ENCODE results near the gene UBE2V1. TPM values are rescaled to one million over a fixed set of nuclear protein-coding genes. Genes with fewer than 3 reads are reported as not detected.

UBE2V1 gene
- total RNA-seq, 1 donor from 2014 or later = 149 TPM

DNA sequence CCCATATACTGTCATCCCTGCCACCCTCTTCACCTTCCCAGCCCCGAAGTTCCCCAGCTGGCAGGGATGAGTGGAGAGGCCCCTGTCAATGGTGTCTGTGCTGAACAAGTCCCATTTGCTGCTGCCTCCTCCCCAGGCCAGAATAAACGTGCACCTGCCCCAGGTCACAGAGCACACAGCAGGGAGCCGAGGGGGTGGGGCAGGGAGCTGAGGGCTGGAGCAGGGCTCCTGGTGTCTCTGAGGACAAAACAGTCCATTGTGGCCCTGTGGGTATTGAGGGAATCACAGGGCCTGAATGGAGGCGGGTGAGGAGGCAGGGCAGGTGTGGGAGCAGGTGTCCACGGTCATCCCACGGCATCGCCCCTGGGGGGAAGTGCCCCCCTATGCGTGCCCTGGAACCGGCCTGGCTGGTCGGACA, 74.4 kb downstream of the UBE2V1 start:
- no peak for DNase-seq
- TF ChIP-seq, protein P1, sequence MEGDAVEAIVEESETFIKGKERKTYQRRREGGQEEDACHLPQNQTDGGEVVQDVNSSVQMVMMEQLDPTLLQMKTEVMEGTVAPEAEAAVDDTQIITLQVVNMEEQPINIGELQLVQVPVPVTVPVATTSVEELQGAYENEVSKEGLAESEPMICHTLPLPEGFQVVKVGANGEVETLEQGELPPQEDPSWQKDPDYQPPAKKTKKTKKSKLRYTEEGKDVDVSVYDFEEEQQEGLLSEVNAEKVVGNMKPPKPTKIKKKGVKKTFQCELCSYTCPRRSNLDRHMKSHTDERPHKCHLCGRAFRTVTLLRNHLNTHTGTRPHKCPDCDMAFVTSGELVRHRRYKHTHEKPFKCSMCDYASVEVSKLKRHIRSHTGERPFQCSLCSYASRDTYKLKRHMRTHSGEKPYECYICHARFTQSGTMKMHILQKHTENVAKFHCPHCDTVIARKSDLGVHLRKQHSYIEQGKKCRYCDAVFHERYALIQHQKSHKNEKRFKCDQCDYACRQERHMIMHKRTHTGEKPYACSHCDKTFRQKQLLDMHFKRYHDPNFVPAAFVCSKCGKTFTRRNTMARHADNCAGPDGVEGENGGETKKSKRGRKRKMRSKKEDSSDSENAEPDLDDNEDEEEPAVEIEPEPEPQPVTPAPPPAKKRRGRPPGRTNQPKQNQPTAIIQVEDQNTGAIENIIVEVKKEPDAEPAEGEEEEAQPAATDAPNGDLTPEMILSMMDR (IDR thresholded peaks at IDR 0.05; ENCODE audit: partially characterized antibody, unreplicated experiment) = no peak
- Mint-ChIP-seq H3K27ac (ENCODE audit: unreplicated experiment) (no peak overlapping the region), H3K9me3 (ENCODE audit: unreplicated experiment) (peaks cover 1% of the 10 kb centered on the region), H3K4me3 (ENCODE audit: unreplicated experiment) (no peak overlapping the region), H3K36me3 (ENCODE audit: unreplicated experiment) (no peaks in the 10 kb centered on the region), H3K4me1 (ENCODE audit: low read depth, unreplicated experiment) (peaks cover 2% of the 10 kb centered on the region), H3K27me3 (ENCODE audit: unreplicated experiment) (no peaks in the 10 kb centered on the region)

DNA sequence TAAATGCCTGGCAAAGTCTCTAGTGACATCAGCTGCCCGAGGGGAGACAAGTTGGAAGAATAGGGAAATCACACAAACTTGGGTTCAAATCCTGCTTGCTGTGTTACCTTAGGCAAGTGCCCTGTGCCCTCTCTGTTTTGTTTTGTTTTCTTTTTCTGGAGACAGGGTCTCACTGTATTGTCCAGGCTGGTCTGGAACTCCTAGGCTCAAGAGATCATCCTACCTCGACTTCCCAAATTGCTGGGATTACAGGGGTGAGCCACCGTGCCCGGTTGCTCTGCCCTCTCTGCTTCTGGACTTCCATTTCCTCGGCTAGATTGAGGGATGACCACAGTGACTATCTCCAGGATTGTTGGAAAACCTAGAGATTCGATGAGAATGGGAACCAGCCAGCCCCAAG, 74.8 kb downstream of the UBE2V1 start:
- H3K36me3 Mint-ChIP-seq (ENCODE audit: unreplicated experiment) = no peaks in the 10 kb centered on the region
- H3K4me1 Mint-ChIP-seq (ENCODE audit: low read depth, unreplicated experiment) = peaks cover 2% of the 10 kb centered on the region
- H3K27ac Mint-ChIP-seq (ENCODE audit: unreplicated experiment) = no peak overlapping the region
- DNase-seq = no peak
- H3K9me3 Mint-ChIP-seq (ENCODE audit: unreplicated experiment) = peaks cover 1% of the 10 kb centered on the region
- no peak overlapping the region for H3K4me3 Mint-ChIP-seq (ENCODE audit: unreplicated experiment)
- TF ChIP-seq, protein P1 (IDR thresholded peaks at IDR 0.05; ENCODE audit: partially characterized antibody, unreplicated experiment) = no peak
- no peaks in the 10 kb centered on the region for H3K27me3 Mint-ChIP-seq (ENCODE audit: unreplicated experiment)

DNA sequence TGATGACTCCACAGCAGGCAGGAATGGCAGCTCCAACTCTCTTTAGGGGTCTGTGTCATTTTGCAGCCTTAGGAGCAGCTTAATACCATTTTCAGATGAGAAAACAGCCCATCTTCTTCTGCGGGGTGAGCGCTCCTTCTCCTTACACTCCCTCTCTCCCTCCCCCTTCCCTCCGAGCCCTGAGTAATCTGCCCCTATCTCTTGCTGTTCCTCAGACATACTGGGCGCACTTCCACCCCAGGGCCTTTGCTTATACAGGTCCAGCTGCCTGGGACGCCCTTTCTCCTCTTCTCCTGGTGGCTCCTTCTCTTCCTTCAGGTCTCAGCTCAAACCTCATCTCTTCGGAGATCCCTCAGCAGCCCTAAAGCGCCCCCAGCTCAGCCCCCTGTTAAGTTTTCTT, 75.4 kb downstream of the UBE2V1 start:
- TF ChIP-seq, protein P1 (IDR thresholded peaks at IDR 0.05; ENCODE audit: partially characterized antibody, unreplicated experiment) = no peak

GRCh38 chr20:50037123-50037522, 75.8 kb downstream of the UBE2V1 start:
- H3K27ac Mint-ChIP-seq (ENCODE audit: unreplicated experiment) = no peak overlapping the region
- H3K9me3 Mint-ChIP-seq (ENCODE audit: unreplicated experiment) = peaks cover 1% of the 10 kb centered on the region
- TF ChIP-seq, protein P1 (IDR thresholded peaks at IDR 0.05; ENCODE audit: partially characterized antibody, unreplicated experiment) = no peak
- H3K4me3 Mint-ChIP-seq (ENCODE audit: unreplicated experiment) = no peak overlapping the region
- H3K4me1 Mint-ChIP-seq (ENCODE audit: low read depth, unreplicated experiment) = peaks cover 2% of the 10 kb centered on the region
- H3K27me3 Mint-ChIP-seq (ENCODE audit: unreplicated experiment) = peaks cover under 1% of the 10 kb centered on the region
- no peak for DNase-seq
- H3K36me3 Mint-ChIP-seq (ENCODE audit: unreplicated experiment) = no peaks in the 10 kb centered on the region

More for the DNA sequence above, 75.4 kb downstream of the UBE2V1 start:
- Mint-ChIP-seq H3K4me3 (ENCODE audit: unreplicated experiment) (no peak overlapping the region), H3K9me3 (ENCODE audit: unreplicated experiment) (peaks cover 1% of the 10 kb centered on the region), H3K36me3 (ENCODE audit: unreplicated experiment) (no peaks in the 10 kb centered on the region), H3K27ac (ENCODE audit: unreplicated experiment) (no peak overlapping the region), H3K27me3 (ENCODE audit: unreplicated experiment) (no peaks in the 10 kb centered on the region), H3K4me1 (ENCODE audit: low read depth, unreplicated experiment) (peaks cover 2% of the 10 kb centered on the region)
- no peak for DNase-seq

- no peak for DNase-seq
- Mint-ChIP-seq H3K27me3 (ENCODE audit: unreplicated experiment) (peaks cover 2% of the 10 kb centered on the region), H3K9me3 (ENCODE audit: unreplicated experiment) (peaks cover 1% of the 10 kb centered on the region), H3K27ac (ENCODE audit: unreplicated experiment) (no peak overlapping the region), H3K4me3 (ENCODE audit: unreplicated experiment) (no peak overlapping the region), H3K36me3 (ENCODE audit: unreplicated experiment) (no peaks in the 10 kb centered on the region), H3K4me1 (ENCODE audit: low read depth, unreplicated experiment) (peaks cover 2% of the 10 kb centered on the region)
- TF ChIP-seq, protein P1 (IDR thresholded peaks at IDR 0.05; ENCODE audit: partially characterized antibody, unreplicated experiment) = no peak
These were observed 76.2 kb downstream of the UBE2V1 start for GRCh38 chr20:50036703-50037102.
